Omental fat pad (tissue), 4 donors: ENCODE data around the gene SLC37A1. TPM values are rescaled to one million over a fixed set of nuclear protein-coding genes. Genes with fewer than 3 reads are reported as not detected.

ENCODE experiments used
- ATAC-seq: fragments of 150-250 bp; one replicate; pipeline ENCODE4 v1.9.1; 2016; ENCODE audit warnings: mild to moderate bottlenecking, moderate library complexity; ENCODE audit not compliant: low FRiP score
- DNase-seq: peaks from one replicate; pipeline ENCODE4 v3.0.0-alpha.2; 2019; ENCODE audit warnings: low spot score
- CTCF ChIP-seq, 3 donors: fragments of 450-650 bp; IDR thresholded peaks; one replicate each; pipeline ENCODE4 v1.5.1; 2016 to 2017; ENCODE audit warnings: antibody characterized with exemption in 3 of 3, mild to moderate bottlenecking in 3 of 3, moderate library complexity in 2 of 3
- total RNA-seq, 4 donors: library from RNA; depleted of rRNA; stranded (reverse); fragments of >200 nt; gene quantifications; one replicate each; pipeline ENCODE4 v1.1.0, GENCODE V29; 2016

SLC37A1 gene
- total RNA-seq, 4 donors from 2014 or later: 4.6 to 11.0 (median 6.0) TPM

GRCh38 chr21:42564561-42564971, 50.9 kb downstream of the SLC37A1 start:
- TF ChIP-seq CTCF (IDR thresholded peaks at IDR 0.05): no peak
- ATAC-seq: no peak
- DNase-seq: no peak

GRCh38 chr21:42565206-42565810, 51.7 kb downstream of the SLC37A1 start:
- ATAC-seq (no peak), DNase-seq (no peak)
- TF ChIP-seq CTCF (IDR thresholded peaks at IDR 0.05): no peak

DNA sequence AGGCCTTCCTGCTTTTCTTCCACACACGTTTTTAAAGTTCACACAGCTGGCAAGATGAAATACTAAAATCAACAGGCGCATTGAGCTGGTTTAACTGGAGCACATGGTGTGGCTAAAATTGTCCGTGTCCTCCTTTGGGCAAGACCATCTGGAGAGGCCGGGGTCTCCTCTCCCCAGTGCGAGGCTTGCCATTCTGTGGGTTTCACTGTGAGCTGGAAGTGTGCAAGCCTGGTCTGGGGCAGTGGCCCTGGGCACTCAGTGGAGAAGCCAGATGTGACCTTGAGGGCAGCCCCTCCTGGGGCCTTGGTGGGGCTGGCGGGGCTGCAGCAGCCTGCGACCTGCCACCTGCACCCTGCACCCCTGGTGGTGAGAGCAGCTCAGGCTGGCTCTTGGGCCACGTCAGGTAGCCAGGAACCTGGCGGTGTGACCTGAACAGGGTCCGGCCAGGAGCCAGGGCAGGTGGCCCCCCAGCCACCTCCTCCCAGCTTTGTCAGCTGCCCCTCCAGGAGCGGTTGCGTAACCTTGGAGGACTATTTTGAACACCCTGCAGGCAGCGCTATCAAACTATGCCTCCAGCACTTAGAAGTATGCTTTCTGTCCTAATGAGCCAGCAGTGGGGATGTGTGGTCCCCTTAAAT, 52.4 kb downstream of the SLC37A1 start:
- no peak for DNase-seq
- ATAC-seq: no peak
- no peak for TF ChIP-seq CTCF (IDR thresholded peaks at IDR 0.05)

GRCh38 chr21:42566524-42567213, 53.0 kb downstream of the SLC37A1 start:
- ATAC-seq (no peak), DNase-seq (no peak)
- no peak for TF ChIP-seq CTCF (IDR thresholded peaks at IDR 0.05)

DNA sequence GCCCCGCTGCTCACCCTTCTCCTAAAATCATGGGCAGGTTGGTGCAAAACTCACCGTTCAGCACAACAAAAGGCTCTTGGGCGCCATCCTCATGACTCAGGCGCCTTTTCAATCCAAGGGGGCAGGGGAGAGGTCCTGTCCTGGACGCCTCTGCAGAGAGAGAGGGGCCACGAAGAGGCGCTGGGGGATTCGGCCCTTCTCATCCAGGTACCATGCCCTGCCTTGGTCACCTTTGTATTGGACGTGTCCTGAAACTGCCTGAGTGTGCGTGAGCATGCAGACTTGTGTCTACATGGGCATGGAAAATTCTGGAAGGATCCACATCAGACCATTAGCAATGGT, 53.5 kb downstream of the SLC37A1 start:
- no peak for TF ChIP-seq CTCF (IDR thresholded peaks at IDR 0.05)
- no peak for DNase-seq

DNA sequence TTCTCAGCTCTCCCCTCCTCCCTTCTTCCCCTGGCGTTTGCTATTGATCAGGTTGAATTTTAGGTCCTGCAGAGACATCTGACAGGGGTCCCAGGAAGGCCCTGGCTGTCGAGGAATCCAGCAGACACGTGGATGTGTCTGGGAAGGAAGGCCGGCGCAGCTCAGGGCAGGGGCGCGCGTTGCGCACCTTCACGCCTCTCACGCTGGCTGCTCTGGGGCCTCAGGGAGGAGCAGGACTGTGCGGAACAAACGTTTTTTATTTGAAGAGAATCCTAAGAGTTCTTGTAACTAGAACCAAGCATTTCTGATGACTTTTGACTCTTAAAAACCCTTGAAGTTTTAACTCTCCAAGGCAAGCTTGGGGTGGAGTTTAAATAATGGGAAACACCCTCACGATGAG, 54.2 kb downstream of the SLC37A1 start:
- no peak for ATAC-seq
- DNase-seq: no peak
- TF ChIP-seq CTCF (IDR thresholded peaks at IDR 0.05): no peak

More for the DNA sequence above, 53.5 kb downstream of the SLC37A1 start:
- ATAC-seq: no peak

DNA sequence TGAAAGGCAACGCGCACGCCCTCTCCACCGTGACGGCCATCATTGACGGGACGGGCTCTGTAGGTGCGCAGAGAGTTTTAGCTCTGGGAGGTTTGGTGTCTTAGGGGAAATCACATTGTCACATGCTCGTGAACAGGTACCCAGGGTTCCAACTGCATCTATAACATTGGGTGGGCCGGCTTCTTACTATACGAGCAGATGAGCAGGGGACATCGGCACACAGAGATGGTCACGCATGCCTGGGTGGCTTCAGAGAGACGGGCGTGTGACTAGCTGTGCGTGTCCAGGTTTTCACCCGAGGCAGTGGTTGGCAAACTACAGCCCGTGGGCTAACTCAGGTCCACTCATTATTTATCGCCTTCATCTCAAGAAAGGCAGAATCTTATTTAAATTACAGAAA, 54.7 kb downstream of the SLC37A1 start:
- DNase-seq: no peak
- no peak for ATAC-seq
- no peak for TF ChIP-seq CTCF (IDR thresholded peaks at IDR 0.05)
